K562 (cell line): ENCODE data around the gene CASKIN2. TPM values are rescaled to one million over a fixed set of nuclear protein-coding genes. Genes with fewer than 3 reads are reported as not detected.
A peak's percentile ranks its signal among the peaks of the same experiment; 100 is the strongest.

Experiments
- ETS2 ChIP-seq: IDR thresholded peaks from 2 replicates; pipeline ENCODE4 v1.6.1; 2016; ENCODE audit warnings: borderline replicate concordance, missing genetic modification characterization, mild to moderate bottlenecking, moderate library complexity, missing compliant biosample characterization; ENCODE audit not compliant: poor library complexity, severe bottlenecking
- LEF1 ChIP-seq: fragments of 450-650 bp; IDR thresholded peaks from 2 replicates; pipeline ENCODE4 v1.6.1; 2016; ENCODE audit warnings: mild to moderate bottlenecking
- OTX1 ChIP-seq: fragments of 450-650 bp; formaldehyde crosslinking; IDR thresholded peaks from 2 replicates; pipeline ENCODE4 v1.4.0; 2022; ENCODE audit warnings: mild to moderate bottlenecking
- POLR3A ChIP-seq: IDR thresholded peaks from 2 replicates; pipeline ENCODE4 v1.6.1; 2011; ENCODE audit warnings: borderline replicate concordance, mild to moderate bottlenecking, moderate library complexity; ENCODE audit not compliant: insufficient read length, insufficient read depth; ENCODE audit errors: extremely low read depth
- PRDM10 ChIP-seq: fragments of 450-650 bp; IDR thresholded peaks from 2 replicates; pipeline ENCODE4 v1.6.1; 2018; ENCODE audit not compliant: partially characterized antibody
- RBM15 ChIP-seq: fragments of 200-400 bp; formaldehyde crosslinking; IDR thresholded peaks from 2 replicates; pipeline ENCODE4 v1.6.1; 2018; ENCODE audit warnings: mild to moderate bottlenecking, low read length, moderate library complexity; ENCODE audit not compliant: insufficient read depth
- TBP ChIP-seq: optimal IDR thresholded peaks from 2 replicates; pipeline ENCODE3; 2011; ENCODE audit warnings: low read depth, low read length, improper control_type of control experiment
- ZKSCAN3 ChIP-seq: fragments of 250-450 bp; sonication (Bioruptor Pico); IDR thresholded peaks from 2 replicates; pipeline ENCODE4 v1.4.0; 2020
- polyA plus RNA-seq, 8 experiments: library from polyadenylated mRNA; depleted of rRNA in 4 of 8; stranded (reverse) in 5 of 8; unstranded in 3 of 8; fragments of >200 nt; fragmentation: Nextera tagmentation in 2 of 8; fragmentation: Illumina TruSeq in 1 of 8; extraction: Ambion mirVana in 2 of 8; extraction: Trizol in 1 of 8; gene quantifications; 2 replicates each; pipeline versions ENCODE4 v1.2.1 to v1.2.3, GENCODE V29; 2011 to 2014; ENCODE audit warnings: inconsistent platforms in 1 of 8, missing spikeins in 1 of 8
- total RNA-seq, 7 experiments: library from RNA; depleted of rRNA in 6 of 7; stranded (reverse); fragments of >200 nt in 6 of 7; fragmentation: Illumina TruSeq in 2 of 7; extraction: Trizol in 2 of 7; gene quantifications; 2 replicates each; pipeline versions ENCODE4 v1.2.1 to v1.2.3, GENCODE V29; 2011 to 2021; ENCODE audit warnings: low replicate concordance in 1 of 7
- TF ChIP-seq, protein P1 (sequence below): fragments of 450-650 bp; IDR thresholded peaks from 2 replicates; pipeline ENCODE4 v1.6.1; 2016; ENCODE audit warnings: low read depth
- TF ChIP-seq, protein P2 (sequence below): sonication (generic); formaldehyde crosslinking; IDR thresholded peaks from 2 replicates; pipeline ENCODE4 v1.8.0; 2022; ENCODE audit warnings: missing genetic modification reagents, mild to moderate bottlenecking, moderate library complexity, borderline replicate concordance

CASKIN2 gene
- total and polyA plus RNA-seq, 9 of the 15 experiments (the other 6 are each of a cell fraction or from before 2014, with no cell fraction given), result 0.01 to 12.2 (median 2.1) TPM

DNA sequence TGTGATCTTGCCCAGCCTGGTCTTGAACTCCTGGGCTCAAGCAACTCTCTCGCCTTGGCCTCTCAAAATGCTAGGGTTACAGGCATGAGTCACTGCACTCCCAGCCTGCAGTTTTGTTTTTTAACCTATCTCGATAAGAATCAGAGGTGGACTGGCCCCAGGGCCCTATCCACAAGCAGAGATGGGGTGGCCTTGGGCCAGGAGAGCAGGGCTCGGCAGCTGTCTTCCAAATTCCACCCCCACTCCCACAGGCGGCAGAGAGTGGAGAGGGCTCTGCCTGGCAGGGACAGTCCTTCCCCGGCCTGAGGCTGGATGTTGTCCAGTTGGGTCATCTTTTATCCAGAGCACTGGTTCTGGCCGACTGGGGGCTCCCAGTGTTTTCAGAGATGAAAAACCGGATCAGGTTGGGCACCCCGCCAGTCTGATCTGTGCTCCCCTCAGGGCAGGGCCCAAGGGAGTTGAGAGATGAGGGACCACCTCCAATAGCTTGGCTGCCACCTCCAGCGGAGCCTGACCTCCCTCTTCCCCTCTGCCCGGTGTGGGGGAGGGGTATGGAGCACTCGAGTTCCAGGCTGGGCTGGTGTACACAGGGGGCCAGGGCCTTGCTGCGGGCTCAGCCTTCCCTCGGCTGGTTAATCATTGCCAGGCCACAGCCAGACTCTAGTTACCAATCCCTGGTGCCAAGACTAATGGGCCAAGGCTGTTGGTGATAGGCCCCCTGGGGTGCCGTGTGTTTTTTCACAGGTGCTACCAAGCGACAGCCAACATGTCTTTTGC, 41.9 kb upstream of the CASKIN2 start (continued):
- TF ChIP-seq, protein P1, sequence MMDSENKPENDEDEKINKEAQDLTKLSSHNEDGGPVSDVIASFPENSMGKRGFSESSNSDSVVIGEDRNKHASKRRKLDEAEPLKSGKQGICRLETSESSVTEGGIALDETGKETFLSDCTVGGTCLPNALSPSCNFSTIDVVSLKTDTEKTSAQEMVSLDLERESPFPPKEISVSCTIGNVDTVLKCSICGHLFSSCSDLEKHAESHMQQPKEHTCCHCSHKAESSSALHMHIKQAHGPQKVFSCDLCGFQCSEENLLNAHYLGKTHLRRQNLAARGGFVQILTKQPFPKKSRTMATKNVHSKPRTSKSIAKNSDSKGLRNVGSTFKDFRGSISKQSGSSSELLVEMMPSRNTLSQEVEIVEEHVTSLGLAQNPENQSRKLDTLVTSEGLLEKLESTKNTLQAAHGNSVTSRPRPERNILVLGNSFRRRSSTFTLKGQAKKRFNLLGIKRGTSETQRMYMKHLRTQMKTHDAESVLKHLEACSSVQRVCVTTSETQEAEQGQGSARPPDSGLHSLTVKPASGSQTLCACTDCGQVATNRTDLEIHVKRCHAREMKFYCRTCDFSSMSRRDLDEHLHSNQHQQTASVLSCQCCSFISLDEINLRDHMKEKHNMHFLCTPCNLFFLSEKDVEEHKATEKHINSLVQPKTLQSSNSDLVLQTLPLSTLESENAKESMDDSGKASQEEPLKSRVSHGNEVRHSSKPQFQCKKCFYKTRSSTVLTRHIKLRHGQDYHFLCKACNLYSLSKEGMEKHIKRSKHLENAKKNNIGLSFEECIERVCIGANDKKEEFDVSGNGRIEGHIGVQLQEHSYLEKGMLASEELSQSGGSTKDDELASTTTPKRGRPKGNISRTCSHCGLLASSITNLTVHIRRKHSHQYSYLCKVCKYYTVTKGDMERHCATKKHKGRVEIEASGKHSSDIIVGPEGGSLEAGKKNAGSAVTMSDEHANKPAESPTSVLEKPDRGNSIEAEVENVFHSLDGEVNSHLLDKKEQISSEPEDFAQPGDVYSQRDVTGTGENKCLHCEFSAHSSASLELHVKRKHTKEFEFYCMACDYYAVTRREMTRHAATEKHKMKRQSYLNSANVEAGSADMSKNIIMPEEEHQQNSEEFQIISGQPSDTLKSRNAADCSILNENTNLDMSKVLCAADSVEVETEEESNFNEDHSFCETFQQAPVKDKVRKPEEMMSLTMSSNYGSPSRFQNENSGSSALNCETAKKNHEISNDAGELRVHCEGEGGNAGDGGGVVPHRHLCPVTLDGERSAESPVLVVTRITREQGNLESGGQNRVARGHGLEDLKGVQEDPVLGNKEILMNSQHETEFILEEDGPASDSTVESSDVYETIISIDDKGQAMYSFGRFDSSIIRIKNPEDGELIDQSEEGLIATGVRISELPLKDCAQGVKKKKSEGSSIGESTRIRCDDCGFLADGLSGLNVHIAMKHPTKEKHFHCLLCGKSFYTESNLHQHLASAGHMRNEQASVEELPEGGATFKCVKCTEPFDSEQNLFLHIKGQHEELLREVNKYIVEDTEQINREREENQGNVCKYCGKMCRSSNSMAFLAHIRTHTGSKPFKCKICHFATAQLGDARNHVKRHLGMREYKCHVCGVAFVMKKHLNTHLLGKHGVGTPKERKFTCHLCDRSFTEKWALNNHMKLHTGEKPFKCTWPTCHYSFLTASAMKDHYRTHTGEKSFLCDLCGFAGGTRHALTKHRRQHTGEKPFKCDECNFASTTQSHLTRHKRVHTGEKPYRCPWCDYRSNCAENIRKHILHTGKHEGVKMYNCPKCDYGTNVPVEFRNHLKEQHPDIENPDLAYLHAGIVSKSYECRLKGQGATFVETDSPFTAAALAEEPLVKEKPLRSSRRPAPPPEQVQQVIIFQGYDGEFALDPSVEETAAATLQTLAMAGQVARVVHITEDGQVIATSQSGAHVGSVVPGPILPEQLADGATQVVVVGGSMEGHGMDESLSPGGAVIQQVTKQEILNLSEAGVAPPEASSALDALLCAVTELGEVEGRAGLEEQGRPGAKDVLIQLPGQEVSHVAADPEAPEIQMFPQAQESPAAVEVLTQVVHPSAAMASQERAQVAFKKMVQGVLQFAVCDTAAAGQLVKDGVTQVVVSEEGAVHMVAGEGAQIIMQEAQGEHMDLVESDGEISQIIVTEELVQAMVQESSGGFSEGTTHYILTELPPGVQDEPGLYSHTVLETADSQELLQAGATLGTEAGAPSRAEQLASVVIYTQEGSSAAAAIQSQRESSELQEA, result no peak
- TF ChIP-seq TBP, result peak; percentile 46
- TF ChIP-seq POLR3A, result peak; percentile 47
- TF ChIP-seq LEF1, result no peak
- TF ChIP-seq, protein P2, sequence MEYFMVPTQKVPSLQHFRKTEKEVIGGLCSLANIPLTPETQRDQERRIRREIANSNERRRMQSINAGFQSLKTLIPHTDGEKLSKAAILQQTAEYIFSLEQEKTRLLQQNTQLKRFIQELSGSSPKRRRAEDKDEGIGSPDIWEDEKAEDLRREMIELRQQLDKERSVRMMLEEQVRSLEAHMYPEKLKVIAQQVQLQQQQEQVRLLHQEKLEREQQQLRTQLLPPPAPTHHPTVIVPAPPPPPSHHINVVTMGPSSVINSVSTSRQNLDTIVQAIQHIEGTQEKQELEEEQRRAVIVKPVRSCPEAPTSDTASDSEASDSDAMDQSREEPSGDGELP (CRISPR knock-in tag), result peak; percentile 43; the same call in 1 of the 2 replicates
- peak; percentile 31 for TF ChIP-seq PRDM10
- TF ChIP-seq RBM15, result no peak
- no peak for TF ChIP-seq ZKSCAN3
- no peak for TF ChIP-seq OTX1
- TF ChIP-seq ETS2 (tag), result no peak
